Measurements from ENCODE around the gene GABBR2. TPM values are rescaled to one million over a fixed set of nuclear protein-coding genes. Genes with fewer than 3 reads are reported as not detected.
A peak's percentile ranks its signal among the peaks of the same experiment; 100 is the strongest.

The GABBR2 gene
- total and polyA plus RNA-seq, 2 donors (not counting 1 experiment from before 2014, with no cell fraction given) = 0.03 TPM; not detected in 1

- Mint-ChIP-seq H3K9me3 (ENCODE audit: insufficient read depth) (peaks cover 3% of the 10 kb centered on the region), H3K27me3 (peaks cover 58% of the 10 kb centered on the region), H3K4me3 (no peak overlapping the region), H3K4me1 (peaks cover 7% of the 10 kb centered on the region), H3K27ac (no peak overlapping the region)
- no peak for TF ChIP-seq CTCF (IDR thresholded peaks at IDR 0.05)
- TF ChIP-seq EZH2 (IDR thresholded peaks at IDR 0.05; ENCODE audit: borderline replicate concordance, insufficient read depth, low read depth, low read length, poor library complexity, severe bottlenecking) = no peak
- H3K27ac ChIP-seq (ENCODE audit: low read length in 2 of 2) = no peak overlapping the region
- H3K4me3 ChIP-seq (ENCODE audit: control extremely low read depth in 1 of 5, extremely low read depth in 1 of 5, insufficient read depth in 1 of 5, low read depth in 2 of 5, low read length in 4 of 5) = no peak overlapping the region
- WGBS (ENCODE audit: insufficient coverage) = 5% methylated on average over 89 of the region's 89 CpGs
- DNase-seq (no peak), ATAC-seq (ENCODE audit: low read depth) (no peak)
- peaks cover 0 to 3% (median 0%) of the 10 kb centered on the region in 3 donors for H3K9me3 ChIP-seq (ENCODE audit: control extremely low read depth in 1 of 3, control insufficient read depth in 2 of 3, insufficient read depth in 1 of 3, low read length in 2 of 3)
- H3K9ac ChIP-seq (ENCODE audit: low read length) = no peak overlapping the region
- intact Hi-C loops (cut with micrococcal nuclease) = loop anchor here (5.0 kb wide), 1 partner anchor 391 kb away; no protein-coding TSS in a partner anchor
- peaks cover 0 to 41% (median 10%) of the 10 kb centered on the region in 4 experiments for H3K27me3 ChIP-seq (replicated peaks in 1 of 4; ENCODE audit: control extremely low read depth in 1 of 4, control insufficient read depth in 3 of 4, insufficient read depth in 4 of 4, low read length in 3 of 4)
- peaks cover 9 to 13% of the 10 kb centered on the region in 2 donors for H3K4me1 ChIP-seq (ENCODE audit: control insufficient read depth in 2 of 2, insufficient read depth in 2 of 2, low read length in 2 of 2)
- no peaks in the 10 kb centered on the region for H3K36me3 ChIP-seq (replicated peaks in 1 of 2; ENCODE audit: control extremely low read depth in 1 of 2, control insufficient read depth in 1 of 2, extremely low read depth in 1 of 2, insufficient read depth in 2 of 2, low read length in 1 of 2)
- peak overlapping the region; percentile 12 for H3K4me2 ChIP-seq (replicated peaks; ENCODE audit: low read depth, low read length, poor library complexity, severe bottlenecking)
- CTCF ChIA-PET = no interaction called here
- H3K79me2 ChIP-seq (ENCODE audit: control insufficient read depth, insufficient read depth, low read length) = no peaks in the 10 kb centered on the region
- POLR2A ChIA-PET = no interaction called here
- no peaks in the 10 kb centered on the region for H4K20me1 ChIP-seq (ENCODE audit: control insufficient read depth, insufficient read depth, low read length, poor library complexity, severe bottlenecking)
- H2AFZ ChIP-seq (ENCODE audit: insufficient read depth, low read depth, low read length, poor library complexity, severe bottlenecking) = no peak overlapping the region
These were observed 417 bp downstream of the GABBR2 start for GRCh38 chr9:98708103-98708932.

Data from B cell (primary cell).